WTC11 (cell line): ENCODE data around the gene CCSER2. TPM values are rescaled to one million over a fixed set of nuclear protein-coding genes. Genes with fewer than 3 reads are reported as not detected.

Experiments used
- ATAC-seq: fragments of 200-7000 bp; cut with Tn5 transposase; 2 replicates; pipeline ENCODE4 v1.10.0; 2021; ENCODE audit warnings: mild to moderate bottlenecking, moderate library complexity
- CTCF ChIA-PET: fragments of 300-600 bp; sonication (Branson Sonifier 250); formaldehyde crosslinking; loops from one replicate; lab custom pipeline; 2021; ENCODE audit warnings: antibody characterized with exemption; lab: Charles Lee
- POLR2A ChIA-PET: fragments of 350-600 bp; sonication (Branson Sonifier 250); formaldehyde crosslinking; loops from one replicate; lab custom pipeline; 2021; ENCODE audit warnings: antibody characterized with exemption; lab: Charles Lee
- DNase-seq: peaks from one replicate; pipeline ENCODE4 v3.0.0; 2021; ENCODE audit warnings: low spot score
- H3K27ac Mint-ChIP-seq: 2 replicates; pipeline ENCODE4 v1.8.0; 2021; ENCODE audit warnings: mixed read lengths
- H3K27me3 Mint-ChIP-seq: 2 replicates; pipeline ENCODE4 v1.8.0; 2021; ENCODE audit warnings: low read depth, mild to moderate bottlenecking, moderate library complexity, mixed read lengths
- H3K36me3 Mint-ChIP-seq: 2 replicates; pipeline ENCODE4 v1.8.0; 2021; ENCODE audit warnings: mixed read lengths
- H3K4me1 Mint-ChIP-seq: 2 replicates; pipeline ENCODE4 v1.8.0; 2022; ENCODE audit warnings: mixed read lengths
- H3K4me3 Mint-ChIP-seq: 2 replicates; pipeline ENCODE4 v1.8.0; 2021; ENCODE audit warnings: mild to moderate bottlenecking, moderate library complexity, mixed read lengths
- H3K9me3 Mint-ChIP-seq: 2 replicates; pipeline ENCODE4 v1.8.0; 2021; ENCODE audit warnings: mixed read lengths
- ATF2 ChIP-seq: sonication (generic); formaldehyde crosslinking; IDR thresholded peaks from 2 replicates; pipeline ENCODE4 v1.8.1; 2022; ENCODE audit warnings: low read depth, missing genetic modification reagents, borderline replicate concordance
- ATF6 ChIP-seq: sonication (generic); formaldehyde crosslinking; IDR thresholded peaks from 2 replicates; pipeline ENCODE4 v1.8.1; 2023; ENCODE audit warnings: mild to moderate bottlenecking, missing genetic modification reagents
- EMX1 ChIP-seq: fragments of 250-450 bp; sonication (Bioruptor Pico); IDR thresholded peaks from 2 replicates; pipeline ENCODE4 v1.8.0; 2021; ENCODE audit warnings: mild to moderate bottlenecking
- ESRRA ChIP-seq: sonication (generic); formaldehyde crosslinking; IDR thresholded peaks from 2 replicates; pipeline ENCODE4 v1.8.1; 2022; ENCODE audit warnings: mild to moderate bottlenecking, missing genetic modification reagents, borderline replicate concordance
- GRHL2 ChIP-seq: fragments of 250-450 bp; sonication (Bioruptor Pico); IDR thresholded peaks from 2 replicates; pipeline ENCODE4 v1.8.0; 2022; ENCODE audit warnings: mild to moderate bottlenecking, moderate library complexity; ENCODE audit not compliant: insufficient replicate concordance, severe bottlenecking
- NR2C2 ChIP-seq: sonication (generic); formaldehyde crosslinking; IDR thresholded peaks from 2 replicates; pipeline ENCODE4 v1.8.0; 2022; ENCODE audit warnings: mild to moderate bottlenecking, missing genetic modification reagents
- NR3C1 ChIP-seq: sonication (generic); formaldehyde crosslinking; conservative IDR thresholded peaks from 2 replicates; pipeline ENCODE4 v1.8.1; 2023; ENCODE audit warnings: low read depth, mild to moderate bottlenecking, missing genetic modification reagents
- OVOL2 ChIP-seq: fragments of 250-450 bp; sonication (Bioruptor Pico); IDR thresholded peaks from 2 replicates; pipeline ENCODE4 v1.9.0; 2021; ENCODE audit warnings: mild to moderate bottlenecking, borderline replicate concordance
- SOX15 ChIP-seq: fragments of 250-450 bp; sonication (Bioruptor Pico); IDR thresholded peaks from 2 replicates; pipeline ENCODE4 v1.9.0; 2021; ENCODE audit warnings: mild to moderate bottlenecking
- TEAD1 ChIP-seq: sonication (generic); formaldehyde crosslinking; IDR thresholded peaks from 2 replicates; pipeline ENCODE4 v1.8.0; 2022; ENCODE audit warnings: mild to moderate bottlenecking, missing genetic modification reagents
- TEAD4 ChIP-seq: sonication (generic); formaldehyde crosslinking; IDR thresholded peaks from 2 replicates; pipeline ENCODE4 v1.8.0; 2022; ENCODE audit warnings: mild to moderate bottlenecking, missing genetic modification reagents
- ZNF281 ChIP-seq: sonication (generic); formaldehyde crosslinking; IDR thresholded peaks from 2 replicates; pipeline ENCODE4 v1.8.0; 2023; ENCODE audit warnings: mild to moderate bottlenecking, missing genetic modification reagents
- ZNF396 ChIP-seq: fragments of 250-450 bp; sonication (Bioruptor Pico); IDR thresholded peaks from 2 replicates; pipeline ENCODE4 v1.8.0; 2021; ENCODE audit warnings: mild to moderate bottlenecking, moderate library complexity, borderline replicate concordance
- ZNF512 ChIP-seq: sonication (generic); formaldehyde crosslinking; IDR thresholded peaks from 2 replicates; pipeline ENCODE4 v1.8.1; 2022; ENCODE audit warnings: missing genetic modification reagents, borderline replicate concordance
- total RNA-seq: library from RNA; stranded (reverse); gene quantifications from 3 replicates; pipeline ENCODE4 v1.2.3, GENCODE V29; 2021
- TF ChIP-seq, protein P1 (sequence below): sonication (generic); formaldehyde crosslinking; IDR thresholded peaks from 2 replicates; pipeline ENCODE4 v1.8.1; 2023; ENCODE audit warnings: mild to moderate bottlenecking, missing genetic modification reagents
- TF ChIP-seq, protein P2 (sequence below): sonication (generic); formaldehyde crosslinking; conservative IDR thresholded peaks from 2 replicates; pipeline ENCODE4 v1.8.1; 2022; ENCODE audit warnings: mild to moderate bottlenecking, missing genetic modification reagents

Gene CCSER2
- total RNA-seq, 1 experiment from 2014 or later: 30.6 TPM

GRCh38 chr10:84423719-84424118 is 95.3 kb downstream of the CCSER2 start (continued):
- TF ChIP-seq, protein P1, sequence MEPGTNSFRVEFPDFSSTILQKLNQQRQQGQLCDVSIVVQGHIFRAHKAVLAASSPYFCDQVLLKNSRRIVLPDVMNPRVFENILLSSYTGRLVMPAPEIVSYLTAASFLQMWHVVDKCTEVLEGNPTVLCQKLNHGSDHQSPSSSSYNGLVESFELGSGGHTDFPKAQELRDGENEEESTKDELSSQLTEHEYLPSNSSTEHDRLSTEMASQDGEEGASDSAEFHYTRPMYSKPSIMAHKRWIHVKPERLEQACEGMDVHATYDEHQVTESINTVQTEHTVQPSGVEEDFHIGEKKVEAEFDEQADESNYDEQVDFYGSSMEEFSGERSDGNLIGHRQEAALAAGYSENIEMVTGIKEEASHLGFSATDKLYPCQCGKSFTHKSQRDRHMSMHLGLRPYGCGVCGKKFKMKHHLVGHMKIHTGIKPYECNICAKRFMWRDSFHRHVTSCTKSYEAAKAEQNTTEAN (CRISPR knock-in tag): no peak
- TF ChIP-seq ZNF512 (CRISPR knock-in tag): no peak
- no peak for TF ChIP-seq SOX15 (CRISPR knock-in tag)
- TF ChIP-seq ZNF396 (CRISPR knock-in tag): no peak

DNA sequence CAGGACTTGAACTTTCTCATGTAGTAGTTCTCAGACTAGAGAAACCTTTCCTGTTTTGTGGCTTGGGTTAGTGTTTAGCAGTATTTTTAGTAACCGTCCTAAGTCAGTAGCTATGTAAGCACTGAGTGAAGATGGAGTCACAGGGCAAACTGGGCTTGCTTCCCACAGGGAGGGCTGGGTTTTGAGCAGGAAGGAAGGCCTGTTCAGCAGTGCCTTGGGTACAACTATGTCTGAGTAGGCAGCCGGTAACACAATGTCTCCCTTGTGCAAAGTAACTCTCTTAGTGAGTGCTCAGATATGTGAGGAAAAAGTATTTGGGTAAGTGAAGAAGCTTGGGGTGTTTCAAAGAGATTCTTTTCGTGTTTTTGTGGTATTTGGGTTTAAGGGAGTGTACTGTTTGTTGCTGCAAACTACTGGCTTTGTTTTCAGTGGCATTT is 96.4 kb downstream of the CCSER2 start:
- POLR2A ChIA-PET: interaction anchor here (0.7 kb wide), 1 partner anchor 8 kb away, joined by 3 read pairs; no protein-coding TSS in a partner anchor
- CTCF ChIA-PET: interaction anchor here (1.3 to 2.1 kb wide), 3 partner anchors 112 to 157 kb away, joined by 3 to 7 read pairs (median 4); no protein-coding TSS in a partner anchor
- peaks cover 9% of the 10 kb centered on the region for H3K9me3 Mint-ChIP-seq
- no peaks in the 10 kb centered on the region for H3K27me3 Mint-ChIP-seq
- peak; percentile 14 for DNase-seq
- TF ChIP-seq TEAD1 (CRISPR knock-in tag): no peak
- TF ChIP-seq TEAD4 (CRISPR knock-in tag): no peak
- no peak for TF ChIP-seq OVOL2
- TF ChIP-seq EMX1 (CRISPR knock-in tag): no peak
- TF ChIP-seq NR2C2 (CRISPR knock-in tag): no peak
- TF ChIP-seq ATF2 (CRISPR knock-in tag): no peak
- TF ChIP-seq ZNF281 (CRISPR knock-in tag): no peak
- no peak for TF ChIP-seq ATF6 (CRISPR knock-in tag)
- no peak for TF ChIP-seq NR3C1 (CRISPR knock-in tag)
- no peak for TF ChIP-seq ESRRA (CRISPR knock-in tag)
- no peak for TF ChIP-seq GRHL2 (CRISPR knock-in tag)
- TF ChIP-seq, protein P2, sequence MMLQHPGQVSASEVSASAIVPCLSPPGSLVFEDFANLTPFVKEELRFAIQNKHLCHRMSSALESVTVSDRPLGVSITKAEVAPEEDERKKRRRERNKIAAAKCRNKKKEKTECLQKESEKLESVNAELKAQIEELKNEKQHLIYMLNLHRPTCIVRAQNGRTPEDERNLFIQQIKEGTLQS (CRISPR knock-in tag): no peak
- TF ChIP-seq, all 79 proteins: peak for 0
- H3K27ac Mint-ChIP-seq: peak overlapping the region; percentile 30
- peak; percentile 88 for ATAC-seq
- no peak overlapping the region for H3K4me3 Mint-ChIP-seq
- H3K4me1 Mint-ChIP-seq: peaks cover 8% of the 10 kb centered on the region
- H3K36me3 Mint-ChIP-seq: peaks cover 16% of the 10 kb centered on the region
